ENCODE results near the gene GOLT1A. TPM values are rescaled to one million over a fixed set of nuclear protein-coding genes. Genes with fewer than 3 reads are reported as not detected.
A peak's percentile ranks its signal among the peaks of the same experiment; 100 is the strongest.

Gene GOLT1A
- total and polyA plus RNA-seq, 2 of the 8 experiments (the other 6 are each of a cell fraction or from before 2014, with no cell fraction given): 7.5 to 8.5 TPM

DNA sequence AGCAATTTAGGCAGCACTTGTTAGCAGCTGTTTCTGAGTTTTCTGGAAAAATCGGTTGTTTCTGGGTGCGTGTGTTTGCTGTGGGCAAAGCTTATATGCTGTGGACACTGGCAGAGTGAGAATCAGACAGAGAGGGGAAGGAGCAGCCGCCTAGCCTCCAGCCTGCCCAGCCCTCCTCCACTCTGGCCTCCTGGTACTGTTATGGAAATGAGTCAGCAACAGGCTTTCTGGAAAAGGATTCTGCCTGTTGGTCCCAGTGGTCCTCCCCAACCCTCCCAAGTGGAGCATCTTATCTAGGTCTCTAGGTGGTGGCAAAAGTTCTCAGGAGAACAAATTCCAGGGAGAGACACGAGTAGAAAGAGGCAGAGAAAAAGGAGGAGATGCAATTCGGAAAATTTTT is 42.2 kb upstream of the GOLT1A start:
- Histone ChIP-seq H3K27ac (ENCODE audit: low read depth, low read length) (no peak overlapping the region), H2BK5ac (ENCODE audit: low read depth, low read length) (peak overlapping the region; percentile 93), H3K4me2 (ENCODE audit: insufficient read depth in 1 of 2, low read depth in 2 of 2, low read length in 2 of 2) (peak overlapping the region; percentile 59 to 61)

More for the DNA sequence above, 42.2 kb upstream of the GOLT1A start:
- Histone ChIP-seq H3K4me1 (replicated peaks in 1 of 4; ENCODE audit: control insufficient read depth in 3 of 4, insufficient read depth in 4 of 4, low read length in 3 of 4) (peaks cover 15 to 30% (median 21%) of the 10 kb centered on the region in 4 experiments), H2AK5ac (ENCODE audit: low read depth, low read length) (peak overlapping the region; percentile 91), H2BK12ac (ENCODE audit: low read depth, low read length) (peak overlapping the region; percentile 95; the same call in 1 of the 2 replicates), H4K5ac (ENCODE audit: insufficient read length, low read depth, low read length) (peak overlapping the region; percentile 24), H4K91ac (replicated peaks; ENCODE audit: insufficient read length, low read length) (peak overlapping the region; percentile 76), H3K4ac (replicated peaks; ENCODE audit: insufficient read length, low read depth, low read length) (no peak overlapping the region), H2BK20ac (ENCODE audit: low read length) (peak overlapping the region; percentile 93), H3K36me3 (ENCODE audit: control insufficient read depth in 2 of 4, insufficient read depth in 4 of 4, low read length in 3 of 4) (peaks cover 0 to 4% (median 0%) of the 10 kb centered on the region in 4 experiments; a peak in 1 of 8 replicates), H2AFZ (ENCODE audit: low read length) (no peak overlapping the region), H3K79me2 (ENCODE audit: control insufficient read depth in 1 of 2, insufficient read depth in 2 of 2, low read length in 2 of 2) (no peaks in the 10 kb centered on the region), H3K9ac (replicated peaks in 1 of 4; ENCODE audit: extremely low read depth in 1 of 4, low read depth in 3 of 4, low read length in 3 of 4) (no peak overlapping the region), H2BK120ac (replicated peaks; ENCODE audit: low read depth, low read length) (peak overlapping the region; percentile 36), H3K23ac (ENCODE audit: insufficient read length) (no peak overlapping the region), H3K4me3 (ENCODE audit: extremely low read depth in 1 of 4, insufficient read depth in 2 of 4, low read depth in 3 of 4, low read length in 4 of 4) (peak overlapping the region in 2 of 4 experiments; percentile 20 to 36; a peak in 1 of 8 replicates), H4K8ac (ENCODE audit: extremely low read depth, insufficient read depth, low read length) (no peak overlapping the region), H3K9me3 (ENCODE audit: insufficient read depth in 2 of 2, low read depth in 1 of 2, low read length in 1 of 2) (no peaks in the 10 kb centered on the region), H3K27me3 (replicated peaks in 1 of 4; ENCODE audit: control insufficient read depth in 3 of 4, extremely low read depth in 1 of 4, insufficient read depth in 3 of 4, low read length in 3 of 4) (no peaks in the 10 kb centered on the region), H3K14ac (ENCODE audit: insufficient read length) (no peak overlapping the region), H4K20me1 (replicated peaks in 1 of 2; ENCODE audit: control insufficient read depth in 1 of 2, insufficient read depth in 2 of 2, low read length in 2 of 2) (no peaks in the 10 kb centered on the region), H3K79me1 (ENCODE audit: low read depth, low read length) (no peaks in the 10 kb centered on the region), H2BK15ac (ENCODE audit: low read length) (no peak overlapping the region), H3K23me2 (ENCODE audit: low read depth, low read length) (no peaks in the 10 kb centered on the region), H3K18ac (ENCODE audit: extremely low read depth, low read length) (peak overlapping the region; percentile 96), H3K56ac (replicated peaks; ENCODE audit: insufficient read length, low read depth, low read length) (no peak overlapping the region)
- POLR2A ChIA-PET (ENCODE audit: partially characterized antibody): interaction anchor here (0.8 to 1.6 kb wide), 6 partner anchors 9 to 154 kb away, joined by 3 to 6 read pairs (median 3); partner anchors contain the start of gene PLEKHA6
- CTCF ChIA-PET (ENCODE audit: partially characterized antibody): interaction anchor here (0.8 to 19.1 kb wide), 18 partner anchors 9 to 143 kb away, joined by 3 to 335 read pairs (median 9); partner anchors contain the start of genes GOLT1A, KISS1 and PLEKHA6
- DNase-seq (ENCODE audit: low read depth in 1 of 2, low spot score in 2 of 2): no peak
- peak; percentile 19 for FAIRE-seq
- 57% methylated on average over 5 of the region's 5 CpGs; no CpG with 5 or more reads in 1 of the 2 experiments for WGBS, 2 experiments (ENCODE audit: extremely low coverage in 1 of 2, insufficient coverage in 1 of 2, insufficient read length in 1 of 2, insufficient replicate concordance in 2 of 2, low coverage in 1 of 2, low lambda C conversion rate in 2 of 2, missing lambda C conversion rate in 1 of 2)
- TF ChIP-seq JUND (IDR thresholded peaks at IDR 0.05; ENCODE audit: low read length) (0 out of 2 replicates have a peak, but pooled peaks have one; percentile 15), FOSL1 (IDR thresholded peaks at IDR 0.05; ENCODE audit: insufficient read depth, low read depth, low read length) (no peak)
- TF ChIP-seq, protein P1, sequence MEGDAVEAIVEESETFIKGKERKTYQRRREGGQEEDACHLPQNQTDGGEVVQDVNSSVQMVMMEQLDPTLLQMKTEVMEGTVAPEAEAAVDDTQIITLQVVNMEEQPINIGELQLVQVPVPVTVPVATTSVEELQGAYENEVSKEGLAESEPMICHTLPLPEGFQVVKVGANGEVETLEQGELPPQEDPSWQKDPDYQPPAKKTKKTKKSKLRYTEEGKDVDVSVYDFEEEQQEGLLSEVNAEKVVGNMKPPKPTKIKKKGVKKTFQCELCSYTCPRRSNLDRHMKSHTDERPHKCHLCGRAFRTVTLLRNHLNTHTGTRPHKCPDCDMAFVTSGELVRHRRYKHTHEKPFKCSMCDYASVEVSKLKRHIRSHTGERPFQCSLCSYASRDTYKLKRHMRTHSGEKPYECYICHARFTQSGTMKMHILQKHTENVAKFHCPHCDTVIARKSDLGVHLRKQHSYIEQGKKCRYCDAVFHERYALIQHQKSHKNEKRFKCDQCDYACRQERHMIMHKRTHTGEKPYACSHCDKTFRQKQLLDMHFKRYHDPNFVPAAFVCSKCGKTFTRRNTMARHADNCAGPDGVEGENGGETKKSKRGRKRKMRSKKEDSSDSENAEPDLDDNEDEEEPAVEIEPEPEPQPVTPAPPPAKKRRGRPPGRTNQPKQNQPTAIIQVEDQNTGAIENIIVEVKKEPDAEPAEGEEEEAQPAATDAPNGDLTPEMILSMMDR (IDR thresholded peaks at IDR 0.05; ENCODE audit: control extremely low read depth in 1 of 3, insufficient read depth in 1 of 3, low read depth in 1 of 3, low read length in 3 of 3): 0 out of 4 replicates have a peak, but pooled peaks of 1 of the 3 experiments have one; percentile 1
